Type B pancreatic cell (in vitro differentiated cells): ENCODE data around the gene CIB1. TPM values are rescaled to one million over a fixed set of nuclear protein-coding genes. Genes with fewer than 3 reads are reported as not detected.

Experiments
- DNase-seq: peaks from one replicate; pipeline ENCODE4 v3.0.0; 2021; ENCODE audit warnings: mixed read lengths; ENCODE audit not compliant: unreplicated experiment; ENCODE audit errors: extremely low spot score
- H3K27ac Mint-ChIP-seq: 2 replicates; pipeline ENCODE4 v1.8.0; 2021; ENCODE audit warnings: mild to moderate bottlenecking, mixed read lengths
- H3K27me3 Mint-ChIP-seq: 2 replicates; pipeline ENCODE4 v1.8.0; 2021; ENCODE audit warnings: mixed read lengths
- H3K36me3 Mint-ChIP-seq: 2 replicates; pipeline ENCODE4 v1.8.0; 2021; ENCODE audit warnings: mixed read lengths
- H3K4me1 Mint-ChIP-seq: one replicate; pipeline ENCODE4 v1.8.0; 2021; ENCODE audit warnings: mixed read lengths; ENCODE audit not compliant: unreplicated experiment
- H3K4me3 Mint-ChIP-seq: 2 replicates; pipeline ENCODE4 v1.8.0; 2021; ENCODE audit warnings: mild to moderate bottlenecking, mixed read lengths
- H3K9me3 Mint-ChIP-seq: 2 replicates; pipeline ENCODE4 v1.8.0; 2021; ENCODE audit warnings: mixed read lengths
- total RNA-seq: library from RNA; stranded (reverse); gene quantifications from 2 replicates; pipeline ENCODE4 v1.2.1, GENCODE V29; 2021; ENCODE audit warnings: low replicate concordance
- TF ChIP-seq, protein P1 (sequence below): fragments of 200-600 bp; sonication (generic); conservative IDR thresholded peaks from 2 replicates; pipeline ENCODE4 v1.5.0; 2021; ENCODE audit warnings: antibody characterized with exemption, mild to moderate bottlenecking

Gene CIB1
- total RNA-seq, 1 donor from 2014 or later, result 31.6 TPM

DNA sequence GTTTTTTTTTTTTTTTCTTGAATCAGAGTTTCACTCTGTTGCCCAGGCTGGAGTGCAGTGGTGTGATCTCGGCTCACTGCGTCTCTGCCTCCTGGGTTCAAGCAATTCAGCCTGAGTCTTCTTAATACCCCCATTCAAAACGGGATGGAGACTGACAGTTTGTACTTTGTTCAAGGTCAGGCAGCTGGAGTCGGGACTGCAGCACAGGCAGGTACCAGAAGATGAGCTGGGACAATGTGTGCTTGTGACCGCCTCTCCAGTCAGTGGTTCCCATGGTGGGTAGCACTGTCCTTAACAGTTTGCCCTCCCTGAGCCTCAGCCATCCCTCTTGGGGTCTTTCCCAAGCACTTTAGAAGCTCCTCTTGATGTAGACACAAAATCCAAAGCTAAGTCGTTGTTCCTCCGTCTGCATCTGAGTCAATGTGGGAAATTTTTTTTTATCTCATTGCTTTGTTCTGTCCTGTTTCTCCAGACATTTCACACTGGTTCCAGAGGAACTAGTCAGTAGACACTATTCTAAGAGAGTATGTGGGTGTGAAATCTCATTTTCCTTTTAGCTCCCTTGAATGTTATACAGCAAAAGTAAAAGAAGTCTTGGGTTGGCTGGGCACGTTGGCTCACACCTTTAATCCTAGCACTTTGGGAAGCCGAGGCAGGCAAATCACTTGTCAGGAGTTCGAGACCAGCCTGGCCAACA is 10.3 kb upstream of the CIB1 start:
- no peaks in the 10 kb centered on the region for H3K36me3 Mint-ChIP-seq
- no peak overlapping the region for H3K27ac Mint-ChIP-seq
- H3K4me1 Mint-ChIP-seq, result no peaks in the 10 kb centered on the region
- no peaks in the 10 kb centered on the region for H3K9me3 Mint-ChIP-seq
- H3K4me3 Mint-ChIP-seq, result no peak overlapping the region
- no peak for DNase-seq
- TF ChIP-seq, protein P1, sequence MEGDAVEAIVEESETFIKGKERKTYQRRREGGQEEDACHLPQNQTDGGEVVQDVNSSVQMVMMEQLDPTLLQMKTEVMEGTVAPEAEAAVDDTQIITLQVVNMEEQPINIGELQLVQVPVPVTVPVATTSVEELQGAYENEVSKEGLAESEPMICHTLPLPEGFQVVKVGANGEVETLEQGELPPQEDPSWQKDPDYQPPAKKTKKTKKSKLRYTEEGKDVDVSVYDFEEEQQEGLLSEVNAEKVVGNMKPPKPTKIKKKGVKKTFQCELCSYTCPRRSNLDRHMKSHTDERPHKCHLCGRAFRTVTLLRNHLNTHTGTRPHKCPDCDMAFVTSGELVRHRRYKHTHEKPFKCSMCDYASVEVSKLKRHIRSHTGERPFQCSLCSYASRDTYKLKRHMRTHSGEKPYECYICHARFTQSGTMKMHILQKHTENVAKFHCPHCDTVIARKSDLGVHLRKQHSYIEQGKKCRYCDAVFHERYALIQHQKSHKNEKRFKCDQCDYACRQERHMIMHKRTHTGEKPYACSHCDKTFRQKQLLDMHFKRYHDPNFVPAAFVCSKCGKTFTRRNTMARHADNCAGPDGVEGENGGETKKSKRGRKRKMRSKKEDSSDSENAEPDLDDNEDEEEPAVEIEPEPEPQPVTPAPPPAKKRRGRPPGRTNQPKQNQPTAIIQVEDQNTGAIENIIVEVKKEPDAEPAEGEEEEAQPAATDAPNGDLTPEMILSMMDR, result no peak
- no peaks in the 10 kb centered on the region for H3K27me3 Mint-ChIP-seq

DNA sequence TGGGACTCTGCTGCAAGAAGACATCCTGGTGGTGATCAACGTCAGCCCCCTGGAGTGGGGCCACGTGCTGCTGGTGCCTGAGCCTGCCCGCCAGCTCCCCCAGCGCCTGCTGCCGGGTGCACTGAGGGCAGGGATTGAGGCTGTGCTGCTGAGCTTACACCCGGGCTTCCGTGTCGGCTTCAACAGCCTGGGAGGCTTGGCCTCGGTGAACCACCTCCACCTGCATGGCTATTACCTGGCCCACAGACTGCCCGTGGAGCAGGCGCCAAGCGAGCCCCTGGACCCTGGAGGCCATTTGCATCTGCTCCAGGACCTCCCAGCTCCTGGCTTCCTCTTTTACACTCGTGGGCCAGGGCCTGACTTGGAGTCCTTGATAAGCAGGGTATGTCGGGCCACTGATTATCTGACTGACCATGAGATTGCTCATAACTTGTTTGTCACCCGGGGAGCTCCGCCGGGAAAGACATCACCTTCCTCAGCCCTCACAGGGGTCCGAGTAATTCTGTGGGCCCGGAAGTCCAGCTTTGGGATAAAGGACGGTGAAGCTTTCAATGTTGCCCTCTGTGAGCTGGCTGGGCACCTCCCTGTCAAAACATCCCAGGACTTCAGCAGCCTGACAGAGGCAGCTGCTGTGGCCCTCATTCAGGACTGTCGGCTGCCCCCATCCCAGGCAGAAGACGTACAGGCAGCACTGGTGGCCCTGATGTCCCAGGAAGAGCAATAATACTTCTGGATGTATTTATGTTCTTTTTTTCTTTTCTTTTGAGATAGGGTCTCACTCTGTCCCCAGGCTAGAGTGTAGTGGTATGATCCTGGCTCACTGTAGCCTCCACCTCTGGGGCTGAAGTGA is 7.8 kb upstream of the CIB1 start:
- no peak overlapping the region for H3K4me3 Mint-ChIP-seq
- no peaks in the 10 kb centered on the region for H3K4me1 Mint-ChIP-seq

DNA sequence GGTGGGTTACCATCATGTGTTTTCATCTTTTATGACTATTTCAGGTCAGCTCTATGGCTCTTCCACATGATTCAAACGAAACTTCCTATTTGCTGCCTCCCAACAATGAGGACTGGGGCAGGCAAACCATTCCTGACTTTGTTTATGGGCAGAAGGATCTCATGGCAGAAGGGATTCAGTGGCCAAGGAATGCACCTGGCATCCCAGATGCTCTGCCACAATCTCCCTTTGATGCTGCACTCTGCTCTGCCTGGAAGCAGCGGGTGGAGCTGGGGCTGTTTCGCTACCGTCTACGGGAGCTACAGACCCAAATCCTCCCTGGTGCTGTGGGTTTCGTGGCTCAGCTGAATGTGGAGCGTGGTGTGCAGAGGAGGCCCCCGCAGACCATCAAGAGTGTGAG is 7.1 kb upstream of the CIB1 start:
- no peak overlapping the region for H3K4me3 Mint-ChIP-seq

More for the DNA sequence above, 7.8 kb upstream of the CIB1 start:
- Mint-ChIP-seq H3K36me3 (no peaks in the 10 kb centered on the region), H3K27ac (no peak overlapping the region), H3K27me3 (no peaks in the 10 kb centered on the region), H3K9me3 (no peaks in the 10 kb centered on the region)
- TF ChIP-seq, protein P1, result no peak
- DNase-seq, result no peak

DNA sequence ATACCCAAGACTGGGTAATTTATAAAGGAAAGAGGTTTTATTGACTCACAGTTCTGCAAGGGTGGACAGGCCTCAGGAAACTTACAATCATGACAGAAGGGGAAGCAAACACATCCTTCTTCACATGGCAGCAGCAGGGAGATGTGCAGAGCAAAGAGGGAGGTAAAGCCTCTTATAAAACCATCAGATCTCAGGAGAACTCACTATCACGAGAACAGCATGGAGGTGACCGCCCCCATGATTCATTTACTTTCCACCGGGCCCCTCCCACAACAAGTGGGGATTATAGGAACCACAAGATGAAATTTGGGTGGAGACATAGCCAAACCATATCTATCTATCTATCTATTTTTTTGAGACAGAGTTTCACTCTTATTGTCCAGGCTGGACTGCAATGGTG is 5.6 kb upstream of the CIB1 start:
- H3K27ac Mint-ChIP-seq, result no peak overlapping the region
- TF ChIP-seq, protein P1, result no peak
- no peak overlapping the region for H3K4me3 Mint-ChIP-seq
- H3K4me1 Mint-ChIP-seq, result peaks cover 8% of the 10 kb centered on the region
- no peaks in the 10 kb centered on the region for H3K27me3 Mint-ChIP-seq
- no peaks in the 10 kb centered on the region for H3K36me3 Mint-ChIP-seq
- H3K9me3 Mint-ChIP-seq, result no peaks in the 10 kb centered on the region
- DNase-seq, result no peak

More for the DNA sequence above, 7.1 kb upstream of the CIB1 start:
- Mint-ChIP-seq H3K36me3 (no peaks in the 10 kb centered on the region), H3K27ac (no peak overlapping the region), H3K4me1 (no peaks in the 10 kb centered on the region), H3K27me3 (no peaks in the 10 kb centered on the region), H3K9me3 (no peaks in the 10 kb centered on the region)
- no peak for DNase-seq
- TF ChIP-seq, protein P1, result no peak

DNA sequence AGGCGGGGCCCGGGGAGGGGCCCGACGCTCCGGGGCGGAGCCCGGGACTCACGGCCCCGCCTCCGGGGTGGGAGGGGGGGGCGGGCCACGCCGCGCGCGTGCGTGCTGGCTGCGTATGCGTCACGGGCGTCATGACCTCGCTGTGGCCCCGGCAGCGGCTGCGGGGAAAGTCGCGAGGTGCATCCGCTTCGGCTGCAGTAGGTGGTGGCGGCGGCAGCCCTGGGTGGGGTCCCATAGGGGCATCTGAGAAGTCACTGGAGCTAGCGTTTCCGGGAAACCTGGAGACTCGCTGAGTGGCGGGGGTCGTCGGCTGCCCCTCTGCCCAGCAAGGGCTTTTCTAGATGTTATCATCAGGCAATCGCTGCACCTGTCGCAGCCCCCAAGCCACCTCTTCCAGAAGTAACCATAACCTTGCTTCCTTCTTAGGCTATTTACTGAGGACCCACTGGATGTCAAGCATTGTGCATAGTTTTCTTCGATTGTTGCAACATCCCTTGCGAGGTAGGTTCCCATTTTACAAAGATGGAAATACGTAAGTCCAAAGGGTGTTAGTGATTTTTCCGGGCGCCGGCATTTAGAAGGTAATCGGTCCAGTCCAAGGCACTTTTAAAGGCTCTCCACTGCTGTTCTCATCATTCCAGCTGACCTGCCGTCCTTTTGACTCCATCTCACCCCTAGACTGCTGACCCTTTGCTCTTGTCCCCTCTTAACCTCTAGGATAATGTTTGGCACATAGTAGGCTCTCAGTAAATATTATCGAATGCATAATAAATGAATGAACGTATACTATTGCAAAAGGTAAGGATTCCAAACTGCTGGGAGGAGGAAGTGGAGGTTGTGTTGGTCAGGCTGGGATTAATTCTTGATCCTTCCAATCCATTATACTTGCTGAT is 601 bp upstream of the CIB1 start, which contains the start of gene GDPGP1:
GDPGP1 (plus strand) TSS at position 114 of the 893 bp plus-strand sequence. CDS start 6,700 bp downstream, outside the sequence.
- H3K4me3 Mint-ChIP-seq, result peak within 1 kb of the TSS; percentile 86
- H3K27ac Mint-ChIP-seq, result peak within 1 kb of the TSS; percentile 70
- peaks cover 2% of the 10 kb centered on the region for H3K36me3 Mint-ChIP-seq
- no peaks in the 10 kb centered on the region for H3K27me3 Mint-ChIP-seq
- no peaks in the 10 kb centered on the region for H3K9me3 Mint-ChIP-seq
- TF ChIP-seq, protein P1, result no peak
- DNase-seq, result no peak
- H3K4me1 Mint-ChIP-seq, result peaks cover 13% of the 10 kb centered on the region
